ENCODE data around the gene MAMDC4.
"Not testable (repeated sequence)": the region's sequence is repeated elsewhere in the genome, so short reads cannot be mapped to it uniquely, and the experiment has no call there.

The MAMDC4 gene

GRCh38 chr9:136839229-136840139 is 12.7 kb upstream of the MAMDC4 start:
- no peak for DNase-seq

- no peak for DNase-seq
Measured at GRCh38 chr9:136840140-136840876, 11.8 kb upstream of the MAMDC4 start.

- DNase-seq: peak; percentile 53
Measured at GRCh38 chr9:136840877-136841645, 11.1 kb upstream of the MAMDC4 start.

- not testable (repeated sequence) for DNase-seq
Measured at GRCh38 chr9:136841646-136842379, 10.3 kb upstream of the MAMDC4 start.

- DNase-seq: peak; percentile 69
Measured at GRCh38 chr9:136842380-136842948, 9.7 kb upstream of the MAMDC4 start, which contains the start of gene AJM1. TSS of gene AJM1 (plus strand) at chr9:136842478. CDS start at chr9:136844415, 1,937 bp downstream.

GRCh38 chr9:136843159-136843800 is 8.9 kb upstream of the MAMDC4 start:
- not testable (repeated sequence) for DNase-seq

GRCh38 chr9:136843801-136844740 is 8.1 kb upstream of the MAMDC4 start:
- DNase-seq: not testable (repeated sequence)

- no peak for DNase-seq
Measured at GRCh38 chr9:136844761-136845464, 7.2 kb upstream of the MAMDC4 start.

GRCh38 chr9:136845465-136846260 is 6.5 kb upstream of the MAMDC4 start:
- DNase-seq: no peak

- no peak for DNase-seq
Measured at GRCh38 chr9:136846376-136847087, 5.6 kb upstream of the MAMDC4 start.

- peak; percentile 80 for DNase-seq
Measured at GRCh38 chr9:136847088-136847825, 4.9 kb upstream of the MAMDC4 start.

GRCh38 chr9:136847826-136848392 is 4.2 kb upstream of the MAMDC4 start:
- DNase-seq: peak; percentile 82

GRCh38 chr9:136848393-136849037 is 3.6 kb upstream of the MAMDC4 start:
- DNase-seq: no peak

GRCh38 chr9:136849038-136849959 is 2.8 kb upstream of the MAMDC4 start, which contains the start of gene PHPT1:
TSS of gene PHPT1 (plus strand) at chr9:136849409. CDS start at chr9:136849431, 22 bp downstream.
- DNase-seq: peak; percentile 99

All from fibroblast of upper back skin (primary cell).